ENCODE measurements around the gene METTL9.
"Not testable (repeated sequence)": the region's sequence is repeated elsewhere in the genome, so short reads cannot be mapped to it uniquely, and the experiment has no call there.

- TF ChIP-seq, protein P1, sequence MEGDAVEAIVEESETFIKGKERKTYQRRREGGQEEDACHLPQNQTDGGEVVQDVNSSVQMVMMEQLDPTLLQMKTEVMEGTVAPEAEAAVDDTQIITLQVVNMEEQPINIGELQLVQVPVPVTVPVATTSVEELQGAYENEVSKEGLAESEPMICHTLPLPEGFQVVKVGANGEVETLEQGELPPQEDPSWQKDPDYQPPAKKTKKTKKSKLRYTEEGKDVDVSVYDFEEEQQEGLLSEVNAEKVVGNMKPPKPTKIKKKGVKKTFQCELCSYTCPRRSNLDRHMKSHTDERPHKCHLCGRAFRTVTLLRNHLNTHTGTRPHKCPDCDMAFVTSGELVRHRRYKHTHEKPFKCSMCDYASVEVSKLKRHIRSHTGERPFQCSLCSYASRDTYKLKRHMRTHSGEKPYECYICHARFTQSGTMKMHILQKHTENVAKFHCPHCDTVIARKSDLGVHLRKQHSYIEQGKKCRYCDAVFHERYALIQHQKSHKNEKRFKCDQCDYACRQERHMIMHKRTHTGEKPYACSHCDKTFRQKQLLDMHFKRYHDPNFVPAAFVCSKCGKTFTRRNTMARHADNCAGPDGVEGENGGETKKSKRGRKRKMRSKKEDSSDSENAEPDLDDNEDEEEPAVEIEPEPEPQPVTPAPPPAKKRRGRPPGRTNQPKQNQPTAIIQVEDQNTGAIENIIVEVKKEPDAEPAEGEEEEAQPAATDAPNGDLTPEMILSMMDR (IDR thresholded peaks at IDR 0.05), result not testable (repeated sequence)
- TF ChIP-seq POLR2A (IDR thresholded peaks at IDR 0.05), result not testable (repeated sequence)
Measured at GRCh38 chr16:21550435-21550834, 48.9 kb upstream of the METTL9 start.

Data from Peyer's patch (tissue), 4 donors.